ENCODE data around the gene PPP1R14D.

GRCh38 chr15:40826423-40827075, 2.0 kb downstream of the PPP1R14D start:
- TF ChIP-seq CTCF (conservative IDR thresholded peaks at IDR 0.05; ENCODE audit: low read depth, low read length) (no peak), EZH2 (IDR thresholded peaks at IDR 0.05; ENCODE audit: low read length, unreplicated experiment) (no peak)
